T-helper 1 cell treated with Interleukin-12 subunit alpha and Interleukin-12 subunit beta and Interleukin-4 antibody, amounts not matched to agents 30 ng/mL and 1 ng/mL, for 36 hours (primary cell): ENCODE results near the gene HPCAL1. TPM values are rescaled to one million over a fixed set of nuclear protein-coding genes. Genes with fewer than 3 reads are reported as not detected.

Experiments used
- intact Hi-C: fragments of 100-400 bp; cut with micrococcal nuclease; formaldehyde crosslinking; loops from one replicate; pipeline ENCODE4 v1.15.1; 2024
- total RNA-seq: library from RNA; stranded (reverse); gene quantifications from 2 replicates; pipeline ENCODE4 v1.2.3, GENCODE V29; 2022

HPCAL1 gene
- total RNA-seq, 1 donor from 2014 or later, result 47.5 TPM

DNA sequence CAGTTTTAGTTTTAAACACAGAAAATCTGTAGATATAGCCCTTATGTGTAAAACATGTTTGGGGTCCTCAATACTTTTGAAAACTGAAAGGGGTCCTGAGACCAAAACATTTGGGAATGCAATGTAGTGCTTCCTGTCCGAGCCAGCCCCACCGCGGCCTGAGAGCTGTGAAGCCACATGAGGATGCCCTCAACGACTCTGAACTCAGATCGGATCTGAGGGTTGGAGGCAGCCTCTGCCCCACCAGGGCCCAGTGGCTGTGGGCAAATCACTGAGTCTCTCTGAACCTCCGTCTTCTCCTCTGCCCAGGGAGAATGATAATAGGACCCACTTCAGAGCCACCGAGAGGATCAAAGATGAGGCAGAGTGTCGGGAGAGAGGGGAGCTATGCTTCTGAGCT, 33.4 kb upstream of the HPCAL1 start:
- intact Hi-C loops, result no loop called here

DNA sequence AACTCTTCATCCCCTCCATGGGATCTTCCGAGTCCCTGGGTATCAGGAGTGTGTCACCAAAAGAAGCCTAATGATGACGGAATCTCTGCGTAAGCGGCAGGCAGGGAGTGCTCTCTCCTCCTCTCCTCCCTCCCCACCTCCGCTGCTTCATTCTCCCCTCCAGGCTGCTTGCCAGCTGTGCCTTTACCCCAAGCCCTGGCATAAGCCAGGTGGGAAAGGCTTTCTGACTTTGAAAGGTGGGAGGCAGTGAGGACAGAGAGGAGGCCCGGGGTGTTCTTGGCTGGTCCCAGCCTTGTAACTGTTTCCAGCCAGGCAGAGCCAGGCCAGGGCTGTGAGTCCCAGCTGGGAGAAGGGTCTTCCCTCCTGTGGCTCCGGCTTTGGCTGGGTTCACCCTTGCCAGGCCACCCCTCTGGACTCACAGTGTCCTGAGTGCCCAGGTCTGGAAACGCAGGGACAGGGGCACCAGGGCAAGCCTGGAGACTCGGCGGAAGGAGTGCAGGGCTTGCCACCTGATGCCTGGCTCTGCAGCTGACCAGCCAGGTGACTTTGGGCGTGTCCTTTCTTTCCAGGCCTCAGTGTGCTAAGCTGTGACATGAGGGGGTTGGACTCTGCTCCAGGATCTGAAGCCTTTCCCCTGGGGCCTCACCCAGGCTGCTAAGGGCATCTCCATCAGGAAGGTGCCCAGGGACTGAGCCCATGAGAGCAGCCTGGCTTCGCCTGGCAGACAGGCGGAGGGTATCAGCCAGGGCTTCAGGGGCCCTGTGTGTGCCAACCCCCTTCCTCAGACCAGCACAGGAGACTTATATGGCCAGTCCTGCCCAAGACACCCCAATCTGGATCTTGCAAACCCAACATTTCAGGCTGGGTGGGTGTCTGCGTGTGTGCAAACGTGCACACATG, 32.7 kb upstream of the HPCAL1 start:
- intact Hi-C loops, result loop anchor here (1.0 to 2.0 kb wide), 3 partner anchors 33 to 165 kb away; partner anchors contain the start of gene HPCAL1

DNA sequence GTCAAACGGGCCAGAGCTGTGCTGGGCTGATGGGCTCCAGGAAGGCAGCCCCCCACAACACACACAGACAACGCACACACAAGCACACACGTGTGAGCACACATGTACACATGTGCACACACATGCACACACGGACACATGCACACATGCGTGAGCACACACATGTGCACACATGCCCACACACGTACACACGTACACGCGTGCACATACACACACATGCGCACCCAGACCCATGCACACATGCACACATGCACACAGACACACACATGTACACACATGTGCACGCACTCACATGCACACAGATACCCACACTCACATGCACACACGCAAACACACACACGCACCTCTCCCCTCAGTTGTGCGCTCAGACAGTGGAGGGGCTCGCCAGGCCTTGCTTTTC, 31.2 kb upstream of the HPCAL1 start:
- intact Hi-C loops, result loop anchor here (2.0 kb wide), 1 partner anchor 31 kb away; the partner anchor contains the start of gene HPCAL1

DNA sequence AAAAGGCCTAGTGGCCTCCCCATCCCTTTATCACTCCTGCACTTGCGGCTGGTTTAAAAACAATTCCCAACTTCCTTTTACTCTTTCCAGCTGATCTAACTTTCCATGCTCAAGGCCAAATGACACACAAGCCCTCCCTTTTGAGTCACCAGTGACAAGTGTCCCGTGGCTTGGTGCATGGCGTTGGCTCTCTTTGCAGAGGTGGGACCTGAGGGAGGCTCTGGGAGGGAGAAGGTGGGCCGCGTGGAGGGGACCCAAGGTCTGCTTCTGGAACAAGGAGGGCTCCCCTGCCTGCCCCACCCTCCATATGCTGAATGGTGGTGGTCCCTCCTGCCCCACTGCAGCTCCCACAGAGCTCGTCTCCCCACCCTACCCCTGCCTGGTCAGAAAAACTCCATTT, 30.8 kb upstream of the HPCAL1 start:
- intact Hi-C loops, result loop anchor here (2.0 kb wide), 1 partner anchor 31 kb away; the partner anchor contains the start of gene HPCAL1

DNA sequence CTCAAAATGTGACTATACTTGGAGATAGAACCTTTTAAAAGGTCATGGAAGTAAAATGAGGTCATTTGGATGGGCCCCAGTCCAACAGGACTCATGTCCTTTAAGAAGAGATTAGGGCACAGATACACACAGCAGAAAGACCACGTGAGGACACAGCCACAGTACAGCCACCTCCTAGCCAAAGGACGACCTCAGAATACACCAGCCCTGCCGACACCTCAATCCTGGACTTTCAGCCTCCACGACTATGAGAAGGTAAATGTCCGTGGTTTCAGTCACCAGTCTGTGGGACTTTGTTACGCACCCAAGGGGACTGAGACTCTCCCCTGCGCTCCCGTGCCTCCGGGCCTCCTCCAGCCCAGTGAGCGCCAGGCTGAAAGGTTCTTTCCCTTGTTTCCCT, 30.2 kb upstream of the HPCAL1 start:
- intact Hi-C loops, result no loop called here

DNA sequence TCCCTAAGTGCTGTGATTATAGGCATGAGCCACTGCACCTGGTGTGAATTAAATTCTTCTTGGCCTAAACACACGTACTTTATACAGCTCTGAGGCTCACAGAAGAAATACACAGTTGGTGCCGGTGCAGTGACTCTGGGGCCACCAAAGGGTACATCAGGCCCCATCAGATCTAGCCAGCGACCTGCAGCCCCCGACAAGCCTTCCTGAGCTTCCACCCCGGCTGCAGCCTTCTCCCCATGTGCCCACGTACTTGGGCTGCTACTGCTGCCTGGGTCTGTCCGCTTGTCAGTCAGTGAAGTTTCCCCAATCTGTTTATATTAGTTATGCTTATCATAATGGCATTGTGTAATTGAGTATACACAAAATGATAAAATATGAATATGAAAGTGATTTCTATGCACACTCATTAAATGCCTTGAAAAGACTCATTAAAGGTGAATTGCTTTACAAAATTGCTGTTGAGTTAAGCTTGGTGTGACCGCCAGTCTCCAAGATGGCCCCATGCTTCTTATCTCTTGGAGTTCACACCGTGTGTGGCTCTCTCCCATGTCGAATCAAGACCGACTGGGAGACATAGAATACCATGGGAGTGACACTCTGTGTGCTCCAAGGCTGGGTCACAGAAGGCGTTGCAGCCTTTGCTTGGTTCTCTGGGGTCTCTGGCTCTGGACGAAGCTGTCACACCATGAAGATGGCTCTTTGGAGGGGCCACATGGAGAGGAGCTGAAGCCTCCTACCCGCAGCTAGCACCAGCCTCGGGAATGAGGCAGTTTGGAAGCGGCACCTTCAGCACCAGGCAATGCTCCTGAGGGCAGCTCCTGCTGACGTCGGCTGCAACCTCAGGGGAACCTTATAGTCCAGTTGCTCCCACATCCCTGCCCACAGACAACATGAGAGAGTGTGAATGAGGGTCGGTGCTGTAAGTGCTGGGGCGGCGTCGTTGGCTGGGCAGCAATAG, 29.2 kb upstream of the HPCAL1 start:
- intact Hi-C loops, result no loop called here

DNA sequence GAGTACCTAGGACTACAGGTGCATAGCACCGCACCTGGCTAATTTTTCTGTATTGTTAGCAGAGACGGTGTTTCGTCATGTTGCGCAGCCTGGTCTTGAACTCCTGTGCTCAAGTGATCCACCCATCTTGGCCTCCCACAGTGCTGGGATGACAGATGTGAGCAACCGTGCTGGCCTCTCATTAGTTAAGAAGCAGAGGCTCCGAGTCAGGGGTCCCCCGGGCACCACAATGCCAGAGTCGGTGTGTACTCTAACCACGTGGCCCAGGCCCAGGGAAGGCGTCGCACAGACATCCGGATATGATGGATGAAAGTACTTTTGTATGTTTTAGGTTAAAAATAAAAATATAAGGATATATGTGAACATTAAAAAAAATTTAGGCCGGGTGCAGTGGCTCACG, 28.3 kb upstream of the HPCAL1 start:
- intact Hi-C loops, result no loop called here

DNA sequence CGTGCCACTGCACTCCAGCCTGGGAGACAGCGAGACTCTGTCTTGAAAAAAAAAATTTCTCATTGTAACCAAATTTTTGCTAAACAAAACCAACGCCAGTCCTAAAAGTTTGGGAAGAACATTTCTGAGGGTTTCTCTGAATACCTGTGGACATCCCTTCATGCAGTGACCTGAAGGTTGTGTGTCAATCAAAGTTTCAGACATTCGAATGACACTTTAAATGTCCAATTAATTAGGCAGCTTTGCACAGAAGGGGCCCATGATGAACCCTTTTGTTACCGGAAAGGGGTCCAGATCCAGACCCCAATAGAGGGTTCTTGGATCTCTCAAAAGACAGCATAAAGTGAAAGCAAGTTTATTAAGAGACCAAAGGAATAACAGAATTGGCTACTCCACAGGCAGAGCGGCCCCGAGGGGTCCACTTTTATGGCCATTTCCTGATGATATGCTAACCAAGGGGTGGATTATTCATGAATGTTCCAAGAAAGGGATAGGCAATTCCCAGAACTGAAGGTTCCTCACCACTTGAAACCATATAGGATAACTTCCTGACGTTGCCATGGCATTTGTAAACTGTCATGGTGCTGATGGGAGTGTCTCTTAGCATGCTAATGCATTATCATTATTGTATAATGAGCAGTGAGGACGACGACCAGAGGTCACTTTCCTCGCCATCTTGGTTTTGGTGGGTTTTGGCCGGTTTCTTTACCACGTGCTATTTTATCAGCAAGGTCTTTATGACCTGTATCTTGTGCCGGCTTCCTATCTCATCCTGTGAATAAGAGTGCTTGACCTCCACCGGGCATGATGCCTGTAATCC, 27.5 kb upstream of the HPCAL1 start:
- intact Hi-C loops, result no loop called here

DNA sequence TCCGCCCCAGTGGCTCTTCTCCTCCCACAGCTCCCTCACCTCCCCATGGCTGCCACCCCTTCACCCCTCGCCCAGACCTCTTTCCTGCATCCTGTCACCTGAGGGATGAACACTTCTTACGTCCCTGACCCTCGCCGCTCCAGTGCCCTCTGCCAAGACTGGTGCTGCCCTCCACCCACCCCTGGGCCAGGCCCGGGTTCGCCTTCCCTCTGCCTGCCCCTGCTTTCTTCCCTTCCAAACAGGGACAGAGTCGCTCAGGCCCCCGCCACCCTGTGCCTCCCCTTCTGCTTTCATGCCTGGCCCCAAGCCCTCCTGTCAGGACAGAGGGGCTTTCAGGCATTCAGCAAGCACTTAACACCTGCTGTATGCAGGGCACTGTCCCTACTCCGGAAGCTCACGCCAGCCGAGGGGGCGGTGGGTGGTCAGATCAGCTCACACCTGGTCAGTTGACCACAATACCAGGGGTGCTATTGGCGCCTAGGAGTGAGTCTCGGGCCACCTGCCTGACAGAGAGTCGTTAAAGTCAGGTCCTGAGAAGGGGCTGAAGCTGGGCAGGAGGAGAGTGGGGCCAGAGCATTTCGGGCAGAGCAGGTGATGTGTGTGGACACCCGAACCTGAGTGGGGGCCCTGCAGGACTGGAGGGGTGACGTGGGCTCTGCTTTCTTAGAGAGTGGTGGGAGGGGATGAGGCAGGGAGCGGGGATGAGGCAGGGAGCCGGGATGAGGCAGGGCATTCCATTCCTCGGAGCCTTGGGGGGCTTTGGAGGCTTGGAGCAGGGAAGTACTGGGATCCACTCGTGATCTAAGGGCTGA, 26.0 kb upstream of the HPCAL1 start:
- intact Hi-C loops, result no loop called here

DNA sequence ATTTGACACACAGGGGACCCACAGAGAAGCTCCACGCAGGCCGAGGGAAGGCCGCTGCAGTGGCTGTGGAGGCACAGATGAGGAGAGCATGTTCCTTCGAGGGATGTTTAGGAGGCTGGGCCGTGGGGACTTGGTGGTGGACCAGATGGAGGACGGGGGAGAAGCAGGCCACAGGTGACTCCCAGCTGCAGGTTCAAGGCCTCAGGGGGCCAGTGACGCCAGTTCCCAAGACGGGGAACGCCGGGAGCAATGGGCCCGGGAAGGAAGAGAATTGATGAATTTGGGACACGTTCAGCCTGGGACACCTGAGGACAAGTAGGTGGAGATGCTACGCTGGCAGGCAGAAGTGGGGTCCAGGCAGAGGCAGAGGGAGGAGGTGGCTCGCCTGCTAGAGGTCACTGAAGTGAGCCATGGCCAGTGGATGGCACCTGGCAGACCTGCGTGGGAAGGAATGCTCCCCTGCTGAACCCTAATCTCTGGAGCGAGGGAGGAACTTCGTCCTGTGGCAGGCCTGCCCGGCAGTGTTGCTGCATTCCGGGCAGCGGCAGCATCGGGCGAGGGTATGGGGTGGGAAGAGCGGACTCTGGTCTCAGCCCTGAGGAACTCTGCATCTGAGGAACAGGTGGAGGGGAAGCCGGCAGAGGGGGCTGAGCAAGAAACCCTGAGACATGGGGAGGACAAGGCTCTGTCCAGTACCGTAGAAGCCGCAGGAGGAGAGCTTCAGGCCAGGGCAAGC, 25.2 kb upstream of the HPCAL1 start:
- intact Hi-C loops, result no loop called here

DNA sequence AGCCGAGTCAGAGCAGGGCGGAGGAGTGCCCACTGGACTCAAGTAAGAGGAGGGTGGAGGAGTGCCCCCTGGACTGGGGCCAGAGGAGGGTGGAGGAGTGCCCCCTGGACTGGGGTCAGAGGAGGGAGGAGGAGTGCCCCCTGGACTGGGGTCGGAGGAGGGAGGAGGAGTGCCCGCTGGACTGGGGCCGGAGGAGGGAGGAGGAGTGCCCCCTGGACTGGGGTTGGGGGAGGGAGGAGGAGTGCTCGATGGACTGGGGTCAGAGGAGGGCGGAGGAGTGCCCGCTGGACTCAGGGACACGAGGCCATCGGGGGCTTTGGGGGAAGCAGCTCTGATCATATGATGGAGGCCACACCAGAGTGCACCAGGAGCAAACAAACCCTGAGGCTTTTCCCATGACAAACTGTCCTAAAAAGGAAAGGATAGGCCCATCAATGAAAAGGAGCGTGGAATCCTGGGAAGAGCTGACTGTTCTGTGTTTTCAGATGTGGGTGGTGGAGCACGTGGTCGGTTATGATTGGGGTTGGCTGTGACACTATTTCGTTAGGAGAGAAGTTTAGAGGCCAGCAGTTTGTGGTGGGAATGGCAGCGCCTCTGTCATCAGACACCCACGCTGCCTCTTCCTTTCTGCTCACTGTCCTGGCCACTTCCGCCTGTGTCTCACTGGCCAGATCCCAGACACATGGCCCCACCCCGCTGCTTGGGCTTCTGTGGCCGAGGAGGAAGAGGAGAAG, 24.5 kb upstream of the HPCAL1 start:
- intact Hi-C loops, result no loop called here

DNA sequence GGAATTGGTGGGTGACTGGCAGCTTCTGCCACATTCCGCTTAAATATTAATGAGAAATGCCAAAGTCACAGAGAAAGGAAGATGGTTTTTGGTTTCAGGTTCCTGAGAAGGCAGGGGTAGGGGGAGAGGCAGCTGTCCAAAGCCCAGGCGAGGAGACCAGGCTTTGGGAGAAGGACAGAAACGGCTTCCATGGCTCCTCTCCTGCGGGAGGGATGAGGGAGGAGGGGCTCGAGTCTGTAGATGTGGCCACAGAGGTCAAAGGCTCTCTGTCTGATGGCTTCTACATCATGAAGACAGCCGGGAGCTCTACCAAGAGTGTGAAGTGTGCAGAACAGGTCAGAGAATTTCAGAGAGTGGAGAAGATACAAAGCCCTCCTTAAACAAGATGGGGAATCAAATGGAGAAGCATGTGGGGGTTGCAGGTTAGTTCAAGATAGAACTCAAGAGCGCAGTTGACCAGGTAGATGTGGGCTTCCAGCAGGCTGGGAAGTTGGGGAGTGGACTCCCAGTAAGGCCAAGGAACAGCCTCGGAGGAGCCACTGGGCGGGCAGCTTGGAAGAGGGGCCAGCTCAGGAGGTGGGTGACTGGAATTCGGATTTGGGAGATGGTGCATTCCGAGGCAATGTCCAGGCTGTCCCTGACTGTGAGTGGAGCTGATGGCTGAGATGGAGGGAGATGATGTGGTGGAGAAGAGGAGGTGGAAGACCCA, 23.8 kb upstream of the HPCAL1 start:
- intact Hi-C loops, result no loop called here

DNA sequence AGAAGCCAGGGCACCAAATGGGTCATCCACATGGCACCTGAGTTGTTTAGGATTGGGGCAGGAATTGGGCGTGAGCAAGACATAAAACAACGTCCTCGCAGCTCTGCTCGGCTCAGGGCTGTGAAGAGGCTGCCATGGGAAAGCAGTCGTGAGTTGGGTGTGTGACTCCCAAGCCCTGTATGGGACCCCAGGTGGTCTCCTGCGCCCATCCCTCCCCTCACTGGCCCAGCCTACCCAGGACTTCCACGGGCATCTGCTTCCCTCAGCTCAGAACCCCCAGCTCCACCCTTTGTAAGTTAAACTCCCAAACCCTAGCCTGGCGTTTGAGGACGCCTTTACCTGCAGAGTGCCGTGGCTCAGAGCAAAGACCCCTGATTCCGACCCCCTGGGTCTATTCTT, 23.2 kb upstream of the HPCAL1 start:
- intact Hi-C loops, result no loop called here

DNA sequence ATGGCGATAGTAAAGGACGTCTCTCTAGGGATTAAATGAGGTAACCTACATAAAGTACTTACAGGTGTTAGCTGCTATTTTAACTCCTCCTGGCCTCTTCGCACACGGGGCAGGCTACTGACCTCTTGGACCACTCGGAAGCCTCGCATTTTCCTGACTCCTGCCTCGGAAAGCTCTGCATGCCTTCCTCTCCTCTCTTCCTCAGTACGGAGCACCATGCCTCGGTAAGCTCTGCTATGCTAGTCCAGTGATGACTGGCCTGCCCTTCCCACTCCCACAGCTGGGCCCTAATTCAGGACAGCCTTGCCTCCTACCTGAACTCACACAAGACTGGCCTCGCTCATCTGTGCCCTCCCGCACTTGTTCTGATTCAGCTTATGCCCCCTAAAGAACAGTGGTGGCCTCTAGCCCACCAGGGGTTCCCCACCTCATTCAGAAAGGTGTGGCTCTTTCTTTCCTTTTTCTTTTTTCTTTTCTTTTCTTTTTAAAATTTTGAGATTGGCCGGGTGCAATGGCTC, 22.7 kb upstream of the HPCAL1 start:
- intact Hi-C loops, result no loop called here

DNA sequence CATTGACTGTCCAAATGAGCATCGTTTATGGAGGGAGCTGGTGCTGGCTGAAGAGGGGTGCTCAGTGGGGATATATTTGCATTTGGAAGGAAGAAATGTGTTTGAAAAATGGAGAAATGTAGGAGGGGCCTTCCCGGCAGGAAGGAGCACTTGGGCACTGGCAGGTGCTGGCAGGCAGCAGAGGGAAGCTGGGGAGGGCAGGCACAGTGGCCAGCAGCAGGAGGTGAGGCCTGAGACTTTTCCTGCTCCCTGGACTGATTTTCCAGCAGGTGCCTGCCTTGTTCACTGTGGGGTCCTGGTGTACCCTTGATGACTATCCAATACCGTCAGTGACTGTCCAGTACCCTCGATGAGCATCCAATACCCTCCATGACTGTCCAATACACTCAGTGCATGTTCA, 20.8 kb upstream of the HPCAL1 start:
- intact Hi-C loops, result no loop called here

DNA sequence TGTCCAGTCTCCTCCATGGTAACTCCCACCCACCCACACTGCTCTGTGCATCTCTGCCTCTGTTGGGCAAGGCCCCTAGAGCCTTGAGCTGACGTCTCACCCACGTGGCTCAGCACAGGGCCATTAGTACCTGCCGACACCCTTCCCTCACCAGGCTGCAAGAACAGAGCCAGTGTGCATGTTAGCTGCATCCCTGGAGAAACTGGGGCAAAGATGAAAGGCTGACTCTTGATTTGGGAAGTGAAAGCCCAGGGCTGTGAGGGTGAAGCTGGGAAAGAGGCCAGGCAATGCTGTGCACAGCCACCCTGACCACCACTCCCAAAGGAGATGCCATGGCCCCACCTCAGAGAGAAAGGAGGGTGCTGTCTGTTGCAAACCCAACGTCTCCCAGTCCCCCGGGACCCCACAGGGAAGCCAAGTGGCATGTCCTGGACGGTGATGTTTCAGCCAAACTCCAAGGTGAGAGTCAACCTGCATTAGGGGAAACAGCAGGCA, 20.0 kb upstream of the HPCAL1 start:
- intact Hi-C loops, result no loop called here

DNA sequence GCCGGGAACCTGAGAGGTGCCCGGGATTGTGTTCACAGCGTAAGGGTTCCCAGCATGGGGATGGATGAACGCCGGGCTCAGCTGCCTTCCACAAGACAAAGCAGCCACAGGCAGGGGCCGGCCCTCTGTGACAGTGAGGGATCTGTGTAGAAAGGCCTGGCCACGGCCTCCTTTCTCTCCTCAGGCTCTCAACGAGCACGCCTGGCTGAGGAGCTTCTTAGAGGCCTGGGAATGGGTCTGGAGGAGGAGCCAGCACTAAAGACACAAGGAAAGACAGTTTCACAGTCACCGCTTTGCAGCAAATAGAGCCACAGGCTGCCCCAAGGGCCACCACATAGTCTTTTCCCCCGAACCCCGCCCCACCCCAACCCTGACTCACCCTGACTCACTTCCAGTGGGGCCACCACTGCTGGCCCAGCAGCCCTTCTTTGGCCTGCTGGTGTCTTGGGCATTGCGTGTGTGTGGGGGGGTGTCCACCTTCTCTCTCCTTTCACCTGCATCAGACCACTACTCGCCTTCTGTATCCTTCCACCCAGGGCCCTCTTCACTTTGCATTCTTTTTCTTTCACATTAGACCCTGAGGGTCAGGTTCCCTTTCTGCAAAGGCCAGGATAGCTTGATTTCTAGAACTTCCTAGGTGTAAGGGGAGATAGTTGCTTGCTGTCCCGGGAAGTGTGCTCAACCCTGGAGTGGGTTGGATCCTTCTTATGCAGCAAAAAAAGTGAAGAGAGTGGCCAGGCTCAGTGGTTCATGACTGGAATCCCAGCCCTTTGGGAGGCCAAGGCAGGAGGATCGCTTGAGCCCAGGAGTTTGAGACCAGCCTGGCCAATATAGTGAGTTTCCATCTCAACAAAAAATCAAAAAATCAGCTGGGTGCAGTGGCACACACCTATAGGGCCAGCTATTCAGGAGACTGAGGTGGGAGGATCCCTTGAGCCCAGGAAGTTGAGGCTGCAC, 19.3 kb upstream of the HPCAL1 start:
- intact Hi-C loops, result no loop called here
